Stomach (tissue), 4 donors: ENCODE measurements around the gene HMGN2.

Experiments used
- EP300 ChIP-seq: sonication (generic); formaldehyde crosslinking; IDR thresholded peaks from one replicate; pipeline ENCODE4 v1.6.1; 2017; ENCODE audit warnings: antibody characterized with exemption
- POLR2A ChIP-seq, 4 donors: fragments of 450-650 bp; IDR thresholded peaks; one replicate each; pipeline ENCODE4 v1.6.1; 2016; ENCODE audit warnings: antibody characterized with exemption in 4 of 4, control low read depth in 2 of 4, mild to moderate bottlenecking in 1 of 4, moderate library complexity in 1 of 4
- POLR2AphosphoS5 ChIP-seq, 3 donors: sonication (generic); formaldehyde crosslinking; IDR thresholded peaks; one replicate each; pipeline ENCODE4 v1.6.1; 2016; ENCODE audit warnings: antibody characterized with exemption in 3 of 3
- TF ChIP-seq, protein P1 (sequence below), 7 experiments: fragments of 450-650 bp in 4 of 7; fragments of 200-600 bp in 3 of 7; sonication (generic) in 3 of 7; IDR thresholded peaks; one replicate each; pipeline ENCODE4 v1.5.1; 2016 to 2019; ENCODE audit warnings: antibody characterized with exemption in 7 of 7, control low read depth in 2 of 7, mild to moderate bottlenecking in 1 of 7

DNA sequence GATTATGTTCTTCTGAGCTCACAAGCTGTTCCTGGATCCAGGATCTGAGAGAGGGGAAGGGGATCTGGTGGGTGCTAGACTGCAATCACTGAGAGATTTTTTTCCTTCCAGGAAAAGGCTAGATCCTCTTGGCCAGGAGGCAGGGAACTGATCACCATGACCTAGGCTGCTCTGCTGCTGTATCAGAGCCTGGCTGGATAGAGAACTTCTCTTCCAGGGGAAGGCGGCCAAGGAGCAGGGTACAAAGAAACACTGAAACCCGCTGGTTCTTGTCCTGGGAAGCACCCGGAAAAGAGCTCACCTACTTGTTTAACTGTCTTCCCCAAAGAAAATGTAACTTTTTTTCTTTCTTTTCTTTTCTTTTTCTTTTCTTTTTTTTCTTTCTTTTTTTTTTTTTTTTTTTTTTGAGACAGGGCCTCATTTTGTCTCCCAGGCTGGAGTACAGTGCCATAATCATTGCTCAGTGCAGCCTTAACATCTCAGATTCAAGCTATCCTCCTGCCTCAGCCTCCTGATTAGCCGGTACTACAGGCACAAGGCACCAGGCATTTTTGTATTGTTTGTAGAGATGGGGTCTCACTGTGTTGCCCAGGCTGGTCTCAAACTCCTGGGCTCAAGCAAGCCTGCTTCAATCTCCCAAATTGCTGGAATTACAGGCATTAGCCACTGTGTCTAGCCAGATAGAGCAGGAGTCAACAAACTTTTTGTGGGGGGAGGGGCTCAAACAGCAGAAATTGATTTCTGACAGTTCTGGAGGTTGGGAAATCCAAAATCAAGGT, 44.9 kb downstream of the HMGN2 start:
- TF ChIP-seq, protein P1, sequence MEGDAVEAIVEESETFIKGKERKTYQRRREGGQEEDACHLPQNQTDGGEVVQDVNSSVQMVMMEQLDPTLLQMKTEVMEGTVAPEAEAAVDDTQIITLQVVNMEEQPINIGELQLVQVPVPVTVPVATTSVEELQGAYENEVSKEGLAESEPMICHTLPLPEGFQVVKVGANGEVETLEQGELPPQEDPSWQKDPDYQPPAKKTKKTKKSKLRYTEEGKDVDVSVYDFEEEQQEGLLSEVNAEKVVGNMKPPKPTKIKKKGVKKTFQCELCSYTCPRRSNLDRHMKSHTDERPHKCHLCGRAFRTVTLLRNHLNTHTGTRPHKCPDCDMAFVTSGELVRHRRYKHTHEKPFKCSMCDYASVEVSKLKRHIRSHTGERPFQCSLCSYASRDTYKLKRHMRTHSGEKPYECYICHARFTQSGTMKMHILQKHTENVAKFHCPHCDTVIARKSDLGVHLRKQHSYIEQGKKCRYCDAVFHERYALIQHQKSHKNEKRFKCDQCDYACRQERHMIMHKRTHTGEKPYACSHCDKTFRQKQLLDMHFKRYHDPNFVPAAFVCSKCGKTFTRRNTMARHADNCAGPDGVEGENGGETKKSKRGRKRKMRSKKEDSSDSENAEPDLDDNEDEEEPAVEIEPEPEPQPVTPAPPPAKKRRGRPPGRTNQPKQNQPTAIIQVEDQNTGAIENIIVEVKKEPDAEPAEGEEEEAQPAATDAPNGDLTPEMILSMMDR (IDR thresholded peaks at IDR 0.05), result no peak
- TF ChIP-seq EP300, result no peak
- no peak for TF ChIP-seq POLR2AphosphoS5 (IDR thresholded peaks at IDR 0.05)
- no peak for TF ChIP-seq POLR2A (IDR thresholded peaks at IDR 0.05)
